ENCODE measurements around the gene HNF1A. TPM values are rescaled to one million over a fixed set of nuclear protein-coding genes. Genes with fewer than 3 reads are reported as not detected.

Gene HNF1A
- polyA plus RNA-seq, 1 donor from 2014 or later = not detected

DNA sequence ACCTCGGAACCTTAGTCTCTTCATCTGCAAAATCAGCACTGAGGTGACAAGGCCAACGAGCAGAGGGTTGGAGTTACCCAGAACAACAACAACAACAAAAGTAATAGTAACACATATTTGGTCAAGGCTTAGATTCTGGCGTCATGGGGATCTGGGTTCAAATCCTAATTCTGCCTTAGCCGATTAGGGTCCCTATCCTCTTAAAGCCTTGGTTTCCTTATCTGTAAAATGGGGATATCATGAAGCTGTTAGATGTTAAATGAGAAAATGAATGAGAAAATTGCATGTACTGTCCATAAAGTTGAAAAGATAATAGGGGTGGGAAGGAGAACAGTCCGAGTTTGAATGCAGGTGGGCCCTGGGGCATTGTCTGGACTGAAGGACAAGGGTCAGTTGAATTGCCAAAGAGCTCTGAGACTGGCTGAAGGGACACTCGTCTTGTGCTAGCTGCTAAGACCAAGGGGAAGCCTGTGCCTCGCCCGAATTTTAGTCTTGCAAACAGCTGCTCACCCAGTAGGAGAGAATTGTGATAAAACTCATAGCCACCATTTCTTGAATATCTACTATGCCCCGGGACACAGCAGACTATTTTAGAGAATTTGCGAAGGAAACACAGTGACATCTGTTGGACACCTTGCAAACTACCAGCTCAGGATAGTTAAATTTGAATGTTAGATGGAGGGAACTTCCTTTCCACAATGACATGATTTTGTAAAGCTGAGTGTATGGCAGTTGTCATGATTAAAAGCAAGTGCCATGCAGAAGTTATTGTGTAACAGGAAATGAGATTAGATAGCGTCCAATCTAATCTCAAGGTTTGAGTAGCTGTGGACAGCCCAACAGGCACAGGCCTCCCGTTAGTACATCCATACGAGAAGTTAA, 6.8 kb upstream of the HNF1A start:
- Mint-ChIP-seq H3K27me3 (peaks cover 1% of the 10 kb centered on the region), H3K36me3 (no peaks in the 10 kb centered on the region), H3K4me3 (no peak overlapping the region), H3K27ac (no peak overlapping the region), H3K9me3 (no peaks in the 10 kb centered on the region), H3K4me1 (peaks cover 0 to 7% (median 6%) of the 10 kb centered on the region in 3 donors)

DNA sequence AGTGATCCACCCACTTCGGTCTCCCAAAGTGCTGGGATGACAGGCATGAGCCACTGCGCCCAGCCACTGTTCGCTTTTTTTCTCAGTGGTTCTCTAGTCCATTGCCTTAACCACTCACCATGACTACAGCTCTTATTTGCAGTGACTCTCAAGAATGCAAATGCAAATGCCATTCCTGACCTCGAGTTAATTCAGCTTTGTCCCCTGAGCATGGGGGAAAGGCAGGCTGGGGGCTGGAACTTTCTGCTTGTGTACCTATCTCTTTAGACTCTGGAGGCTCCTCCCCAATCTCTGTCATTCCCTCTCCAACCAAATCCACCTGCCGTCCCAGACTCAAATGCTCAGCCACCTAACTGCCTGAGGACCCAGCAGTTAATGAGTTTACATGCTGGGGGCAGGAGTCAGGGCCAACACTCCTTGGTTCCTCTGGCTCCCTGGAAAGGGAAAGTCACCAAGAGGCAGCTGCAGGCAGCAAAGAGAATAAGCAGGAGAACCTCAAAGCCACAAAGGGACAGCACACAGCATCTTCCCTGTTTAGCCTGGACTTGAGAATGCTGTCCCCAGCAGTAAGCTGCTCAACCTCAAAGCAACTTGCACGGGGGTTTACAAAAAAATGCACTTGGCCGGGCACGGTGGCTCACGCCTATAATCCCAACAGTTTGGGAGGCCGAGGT, 5.3 kb upstream of the HNF1A start:
- H3K36me3 Mint-ChIP-seq = no peaks in the 10 kb centered on the region
- peaks cover 0 to 2% (median 0%) of the 10 kb centered on the region in 3 donors for H3K9me3 Mint-ChIP-seq
- H3K27me3 Mint-ChIP-seq = peaks cover 1% of the 10 kb centered on the region
- H3K4me3 Mint-ChIP-seq = no peak overlapping the region
- H3K27ac Mint-ChIP-seq = no peak overlapping the region
- H3K4me1 Mint-ChIP-seq = peaks cover 0 to 7% (median 0%) of the 10 kb centered on the region in 3 donors

DNA sequence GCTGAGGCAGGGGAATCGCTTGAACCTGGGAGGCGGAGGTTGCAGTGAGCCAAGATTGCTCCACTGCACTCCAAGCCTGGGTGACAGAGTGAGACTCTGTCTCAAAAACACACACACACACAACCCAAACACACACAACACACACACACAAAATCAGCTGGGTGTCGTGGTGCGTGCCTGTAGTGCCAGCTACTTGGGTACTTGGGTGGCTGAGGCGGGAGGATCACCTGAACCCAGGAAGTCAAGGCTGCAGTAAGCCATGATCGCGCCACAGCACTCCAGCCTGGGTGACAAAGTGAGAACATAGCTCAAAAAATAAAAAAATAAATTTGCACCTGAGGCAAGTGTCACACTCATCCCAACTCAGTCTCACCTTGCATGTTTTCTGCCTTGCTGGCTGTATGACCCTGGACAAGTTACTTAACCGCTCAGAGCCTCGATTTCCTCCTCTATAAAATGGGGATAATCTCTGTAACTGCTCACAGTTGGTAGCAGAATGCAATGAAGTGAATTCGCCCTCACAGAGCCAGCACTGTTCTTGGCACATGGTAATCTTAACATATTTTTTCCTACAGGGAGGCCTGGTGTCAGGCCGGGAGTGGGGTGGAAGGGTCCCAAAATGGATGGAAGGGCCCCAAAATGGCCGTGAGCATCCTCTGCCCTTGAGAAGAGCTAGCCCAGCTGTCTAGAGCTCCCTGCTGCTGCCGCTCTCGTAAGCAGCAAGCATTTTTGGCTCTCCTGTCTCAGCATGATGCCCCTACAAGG, 630 bp upstream of the HNF1A start:
- Mint-ChIP-seq H3K4me1 (no peaks in the 10 kb centered on the region), H3K27ac (no peak overlapping the region), H3K36me3 (no peaks in the 10 kb centered on the region), H3K4me3 (no peak overlapping the region), H3K27me3 (peaks cover 1% of the 10 kb centered on the region), H3K9me3 (peaks cover 0 to 2% (median 0%) of the 10 kb centered on the region in 3 donors)

DNA sequence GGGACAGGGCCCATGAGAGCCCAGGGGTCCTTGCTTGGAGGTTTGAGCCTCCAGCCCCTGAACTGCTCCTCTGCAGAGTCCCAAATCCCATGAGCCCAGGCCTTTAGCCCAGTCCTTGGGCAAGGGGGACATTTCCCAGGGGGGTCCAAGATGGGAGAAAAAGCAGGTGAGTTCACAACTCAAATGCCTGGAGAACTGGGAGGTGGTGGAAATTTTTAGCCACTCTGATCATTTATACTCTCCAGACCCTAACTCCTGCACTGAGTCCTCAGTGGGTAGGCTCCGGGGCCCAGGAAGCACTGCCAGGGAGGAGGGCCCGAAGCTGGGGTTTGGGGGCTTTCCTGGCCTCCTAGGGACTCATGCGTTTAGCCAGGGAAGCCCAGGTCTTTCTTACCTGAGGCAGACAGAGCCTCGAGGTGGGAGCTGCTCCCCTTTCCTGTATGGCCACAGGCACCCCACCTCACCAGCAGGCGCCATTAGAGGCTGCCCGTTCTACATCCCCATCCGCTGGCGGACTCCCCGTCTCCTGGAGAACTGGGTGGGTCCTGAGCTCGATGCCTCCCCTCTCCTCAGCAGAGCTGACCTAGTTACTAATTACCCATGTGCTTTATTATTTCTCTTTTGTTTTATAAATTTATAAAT, 998 bp downstream of the HNF1A start:
- Mint-ChIP-seq H3K36me3 (no peaks in the 10 kb centered on the region), H3K27ac (no peak overlapping the region), H3K4me3 (no peak overlapping the region), H3K9me3 (peaks cover 0 to 2% (median 0%) of the 10 kb centered on the region in 3 donors), H3K4me1 (no peaks in the 10 kb centered on the region), H3K27me3 (peaks cover 1% of the 10 kb centered on the region)

DNA sequence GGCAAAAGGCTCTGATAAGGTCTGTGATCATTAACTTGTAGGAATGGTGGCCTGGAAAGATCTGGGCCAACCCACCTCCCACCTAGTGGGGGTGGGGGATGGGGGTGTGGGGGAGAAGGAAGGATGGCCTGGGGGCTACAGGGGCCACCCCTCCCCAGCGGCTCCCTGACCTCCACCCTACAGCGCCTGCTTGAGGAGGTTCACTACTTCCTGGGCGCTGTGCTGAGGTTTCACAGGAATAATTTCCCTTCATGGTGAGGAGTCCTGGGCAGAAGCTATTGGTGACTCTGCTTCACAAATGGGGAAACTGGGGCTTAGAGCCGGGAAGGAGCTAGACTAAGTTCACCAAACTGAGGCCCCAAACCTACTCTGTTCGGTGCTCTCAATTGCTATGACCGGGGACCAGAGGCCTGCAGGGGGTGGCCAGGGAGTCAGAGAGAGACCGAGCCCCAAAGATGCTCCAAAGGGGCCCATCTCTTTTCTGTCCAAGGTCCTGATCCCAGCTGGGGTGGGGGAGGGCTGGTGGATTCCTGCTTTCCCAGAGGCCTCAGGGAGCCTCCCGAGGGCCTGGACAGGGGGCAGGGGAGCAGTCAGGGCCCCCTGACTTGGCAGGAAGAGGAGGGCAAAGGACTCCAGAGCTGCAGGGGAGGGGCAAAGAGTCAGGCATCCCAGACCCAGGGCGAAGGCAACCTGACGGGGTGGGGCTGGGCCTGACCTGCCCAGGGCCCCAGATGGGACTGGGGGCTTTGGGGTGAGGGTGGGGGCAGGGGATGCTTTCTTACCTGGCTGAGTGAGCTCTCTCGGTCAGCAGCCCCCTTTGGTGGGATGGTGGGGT, 1.7 kb downstream of the HNF1A start:
- Mint-ChIP-seq H3K4me3 (no peak overlapping the region), H3K4me1 (no peaks in the 10 kb centered on the region), H3K27ac (no peak overlapping the region), H3K36me3 (no peaks in the 10 kb centered on the region), H3K9me3 (peaks cover 0 to 2% (median 0%) of the 10 kb centered on the region in 3 donors), H3K27me3 (peaks cover 1% of the 10 kb centered on the region)

DNA sequence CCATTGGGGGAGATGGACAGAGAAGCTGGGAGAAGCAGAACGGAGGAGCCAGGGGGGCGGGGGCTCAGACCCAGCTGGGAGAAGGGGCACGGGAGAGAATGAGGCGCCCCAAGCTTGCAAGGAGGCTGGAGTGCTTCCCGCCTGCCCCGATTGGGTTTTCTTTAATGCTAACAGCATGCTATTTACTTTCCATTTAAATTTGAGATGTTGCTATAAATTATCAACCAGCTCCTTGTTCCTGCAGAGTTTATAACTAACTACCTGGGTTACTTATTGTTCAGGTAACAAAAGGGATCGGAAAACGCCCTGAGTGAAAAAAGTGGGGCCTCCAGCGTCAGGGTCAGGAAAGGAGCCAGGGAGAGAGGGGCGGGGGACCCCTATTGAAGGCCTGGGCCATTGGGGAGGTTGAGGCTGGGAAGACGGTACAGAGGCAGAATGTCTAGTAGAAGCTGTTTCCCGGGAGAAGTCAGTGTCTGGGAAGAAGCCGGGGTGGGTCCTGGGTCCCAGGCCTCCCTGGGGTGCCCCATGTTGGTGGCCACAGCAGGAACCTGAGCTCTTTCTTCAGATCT, 2.5 kb downstream of the HNF1A start:
- Mint-ChIP-seq H3K27ac (no peak overlapping the region), H3K4me1 (no peaks in the 10 kb centered on the region), H3K27me3 (peaks cover 1% of the 10 kb centered on the region), H3K36me3 (no peaks in the 10 kb centered on the region), H3K4me3 (no peak overlapping the region), H3K9me3 (peaks cover 0 to 2% (median 0%) of the 10 kb centered on the region in 3 donors)

DNA sequence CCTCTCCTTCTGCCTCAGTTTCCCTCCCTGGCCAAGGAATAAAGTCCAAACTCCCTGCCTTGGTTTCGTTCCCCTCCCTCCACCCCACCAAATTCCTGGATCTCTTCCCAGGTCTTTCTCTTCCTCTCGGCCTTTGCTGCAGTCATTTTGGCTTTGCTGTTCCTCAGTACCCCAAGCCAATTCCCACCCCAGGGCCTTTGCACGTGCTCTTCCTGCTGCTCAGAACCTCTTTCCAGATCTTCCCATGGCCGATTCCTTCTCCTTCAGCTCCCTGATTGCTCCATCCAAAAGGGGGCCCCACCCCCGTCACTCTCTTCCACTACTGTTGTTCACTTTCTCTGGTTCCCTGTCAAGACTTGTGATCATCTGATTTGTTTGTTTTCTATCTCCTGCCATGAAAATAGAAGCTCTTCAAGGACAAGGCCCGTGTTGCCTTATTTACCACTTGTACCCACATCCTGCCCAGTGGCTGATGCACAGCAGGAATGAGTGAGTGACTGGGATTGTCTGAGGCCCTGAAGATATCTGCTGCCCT, 3.1 kb downstream of the HNF1A start:
- H3K9me3 Mint-ChIP-seq = peaks cover 0 to 2% (median 0%) of the 10 kb centered on the region in 3 donors
- no peaks in the 10 kb centered on the region for H3K36me3 Mint-ChIP-seq
- H3K4me1 Mint-ChIP-seq = no peaks in the 10 kb centered on the region
- no peak overlapping the region for H3K4me3 Mint-ChIP-seq
- H3K27me3 Mint-ChIP-seq = peaks cover 1% of the 10 kb centered on the region
- no peak overlapping the region for H3K27ac Mint-ChIP-seq

DNA sequence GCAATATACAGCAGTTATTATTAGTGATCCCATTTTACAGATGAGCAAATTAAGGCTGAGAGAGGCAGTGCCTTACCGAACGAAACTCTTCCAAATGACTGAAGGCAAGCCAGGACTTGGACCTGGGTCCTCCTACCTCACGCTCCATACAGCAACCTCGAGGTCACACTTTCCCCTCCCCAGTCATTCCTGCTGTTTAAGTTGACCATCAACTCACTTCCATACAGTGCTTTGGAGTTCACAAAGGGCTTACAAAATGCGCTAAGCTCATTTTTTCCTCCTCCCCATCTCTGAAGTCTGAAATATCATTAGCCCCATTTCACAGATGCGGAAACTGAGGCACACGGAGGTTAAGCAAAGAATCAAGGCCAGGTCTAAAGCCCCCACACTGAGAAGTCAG, 4.3 kb downstream of the HNF1A start:
- Mint-ChIP-seq H3K9me3 (no peaks in the 10 kb centered on the region), H3K4me3 (no peak overlapping the region), H3K27me3 (peaks cover 1% of the 10 kb centered on the region), H3K27ac (no peak overlapping the region), H3K36me3 (no peaks in the 10 kb centered on the region), H3K4me1 (no peaks in the 10 kb centered on the region)

DNA sequence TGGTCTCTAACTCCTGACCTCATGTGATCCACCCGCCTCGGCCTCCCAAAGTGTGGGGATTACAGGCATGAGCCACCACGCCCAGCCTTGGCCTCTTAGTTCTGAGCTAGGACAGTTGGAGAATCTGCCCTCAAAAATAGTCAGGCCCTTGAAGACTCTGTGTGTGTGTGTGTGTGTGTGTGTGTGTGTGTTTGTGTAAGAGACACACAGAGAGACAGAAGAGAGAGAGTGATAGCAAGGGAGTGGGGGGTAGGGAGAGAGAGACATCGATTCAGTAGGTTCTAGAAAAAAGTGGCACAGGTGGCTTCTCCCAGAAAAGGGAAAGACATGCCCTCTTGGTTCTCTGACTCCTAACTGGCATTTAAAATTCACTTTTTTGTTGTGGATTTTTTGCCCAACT, 5.4 kb downstream of the HNF1A start:
- Mint-ChIP-seq H3K36me3 (no peaks in the 10 kb centered on the region), H3K27ac (no peak overlapping the region), H3K4me3 (no peak overlapping the region), H3K9me3 (peaks cover 0 to 2% (median 0%) of the 10 kb centered on the region in 3 donors), H3K4me1 (no peaks in the 10 kb centered on the region), H3K27me3 (peaks cover 1% of the 10 kb centered on the region)

DNA sequence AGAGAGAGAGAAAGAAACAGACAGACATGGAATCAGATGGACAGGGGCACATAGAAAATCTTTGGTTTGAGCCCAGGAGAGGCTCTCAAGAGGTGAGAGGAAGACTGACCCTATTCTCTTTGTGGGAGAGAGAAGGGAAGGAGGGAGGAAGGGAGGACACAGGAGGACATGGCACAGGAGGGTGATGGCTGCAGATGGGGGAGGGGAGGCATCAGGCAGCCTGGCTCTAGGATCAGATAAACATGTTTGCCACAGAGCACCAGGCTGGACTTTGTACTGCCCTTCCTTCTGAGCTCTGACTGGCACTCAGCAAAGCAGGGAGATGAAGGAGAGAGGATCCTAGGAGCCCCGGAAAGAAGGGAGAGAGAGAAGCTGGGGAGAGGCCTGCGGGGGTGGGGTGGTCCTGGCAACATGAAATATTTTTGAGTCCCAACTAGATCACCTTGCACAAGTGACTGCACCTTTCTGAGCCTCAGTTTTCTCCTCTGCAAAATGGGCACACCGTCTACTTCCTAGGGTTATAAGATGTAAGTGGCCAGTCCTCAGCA, 6.1 kb downstream of the HNF1A start:
- no peaks in the 10 kb centered on the region for H3K36me3 Mint-ChIP-seq
- no peak overlapping the region for H3K27ac Mint-ChIP-seq
- peaks cover 1% of the 10 kb centered on the region for H3K27me3 Mint-ChIP-seq
- H3K4me3 Mint-ChIP-seq = no peak overlapping the region
- peaks cover 0 to 2% (median 0%) of the 10 kb centered on the region in 3 donors for H3K9me3 Mint-ChIP-seq
- no peaks in the 10 kb centered on the region for H3K4me1 Mint-ChIP-seq

DNA sequence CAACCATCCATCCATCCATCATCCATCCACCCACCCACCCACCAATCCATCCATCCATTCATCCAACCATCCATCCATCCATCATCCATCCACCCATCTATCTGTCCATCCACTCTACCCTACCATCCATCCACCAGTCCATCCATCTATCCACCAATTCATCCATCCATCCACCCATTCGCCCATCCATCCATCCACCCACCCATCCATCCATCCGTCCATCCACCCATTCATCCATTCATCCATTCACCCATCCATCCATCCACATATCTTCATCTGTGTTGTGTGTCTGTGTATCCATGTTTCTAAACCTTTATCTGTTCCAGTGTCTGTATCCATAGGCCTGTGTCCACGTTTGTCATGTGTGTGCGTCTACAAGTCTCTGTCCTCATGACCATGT, 9.9 kb downstream of the HNF1A start:
- no peaks in the 10 kb centered on the region for H3K36me3 Mint-ChIP-seq
- no peaks in the 10 kb centered on the region for H3K4me1 Mint-ChIP-seq
- H3K27me3 Mint-ChIP-seq = peaks cover 4% of the 10 kb centered on the region
- no peak overlapping the region for H3K27ac Mint-ChIP-seq
- H3K4me3 Mint-ChIP-seq = no peak overlapping the region
- H3K9me3 Mint-ChIP-seq = peaks cover 0 to 2% (median 0%) of the 10 kb centered on the region in 3 donors

DNA sequence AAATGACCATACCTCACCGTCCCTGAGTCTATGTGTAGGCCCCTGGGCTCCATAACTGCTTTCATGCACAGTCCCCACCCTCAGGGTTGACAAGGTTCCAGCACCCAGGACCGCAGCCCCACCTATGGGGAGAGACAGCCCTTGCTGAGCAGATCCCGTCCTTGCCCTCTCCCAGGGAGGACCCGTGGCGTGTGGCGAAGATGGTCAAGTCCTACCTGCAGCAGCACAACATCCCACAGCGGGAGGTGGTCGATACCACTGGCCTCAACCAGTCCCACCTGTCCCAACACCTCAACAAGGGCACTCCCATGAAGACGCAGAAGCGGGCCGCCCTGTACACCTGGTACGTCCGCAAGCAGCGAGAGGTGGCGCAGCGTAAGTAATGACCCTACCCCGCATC, 10.3 kb downstream of the HNF1A start:
- H3K36me3 Mint-ChIP-seq = no peaks in the 10 kb centered on the region
- no peaks in the 10 kb centered on the region for H3K4me1 Mint-ChIP-seq
- H3K4me3 Mint-ChIP-seq = no peak overlapping the region
- H3K27me3 Mint-ChIP-seq = peaks cover 4% of the 10 kb centered on the region
- H3K9me3 Mint-ChIP-seq = peaks cover 0 to 2% (median 0%) of the 10 kb centered on the region in 3 donors
- no peak overlapping the region for H3K27ac Mint-ChIP-seq

DNA sequence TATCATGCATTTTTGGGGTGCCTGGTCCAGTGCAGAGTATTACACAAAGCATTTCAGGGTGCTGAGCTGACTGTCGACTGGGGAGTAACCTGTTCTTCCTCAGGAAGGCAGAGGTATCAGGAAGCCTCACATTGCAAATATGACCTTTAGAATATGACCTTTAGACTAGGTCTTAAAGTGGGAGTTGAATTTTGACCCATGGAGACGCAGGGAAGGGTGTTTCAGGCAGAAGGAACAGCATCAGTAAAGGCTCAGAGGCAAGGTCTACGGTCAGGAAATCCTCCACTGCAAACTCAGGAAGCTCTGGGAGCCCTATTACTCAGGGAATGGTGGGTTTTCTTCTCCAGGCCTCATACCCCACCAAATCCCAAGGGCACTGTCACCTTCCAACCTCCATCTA, 11.3 kb downstream of the HNF1A start:
- Mint-ChIP-seq H3K36me3 (no peaks in the 10 kb centered on the region), H3K4me3 (no peak overlapping the region), H3K4me1 (no peaks in the 10 kb centered on the region), H3K9me3 (peaks cover 0 to 2% (median 0%) of the 10 kb centered on the region in 3 donors), H3K27ac (no peak overlapping the region), H3K27me3 (peaks cover 4% of the 10 kb centered on the region)
